ENCODE data around the gene NAV2.

GRCh38 chr11:19779740-19780139, 67.1 kb downstream of the NAV2 start:
- TF ChIP-seq EZH2 (optimal IDR thresholded peaks at IDR 0.05; ENCODE audit: low read depth, low read length) (no peak), CTCF (IDR thresholded peaks at IDR 0.05; ENCODE audit: low read length) (no peak), EZH2phosphoT487 (IDR thresholded peaks at IDR 0.05; ENCODE audit: low read length) (no peak)
